Endothelial cell of umbilical vein (primary cell): ENCODE measurements around the gene DPP10. TPM values are rescaled to one million over a fixed set of nuclear protein-coding genes. Genes with fewer than 3 reads are reported as not detected.

Experiments
- BruUV-seq: library from RNA; stranded (reverse); fragments of 400-500 nt; replicated peaks from 2 replicates; lab custom pipeline; 2021; lab: Mats Ljungman, UMichigan
- CTCF ChIA-PET: fragments of 300-600, 350-600 bp; sonication (Branson Sonifier 250); formaldehyde crosslinking; loops from one replicate; lab custom pipeline; 2021; ENCODE audit warnings: antibody characterized with exemption, inconsistent platforms; lab: Charles Lee
- POLR2A ChIA-PET: fragments of 300-600, 350-600 bp; sonication (Branson Sonifier 250); formaldehyde crosslinking; loops from one replicate; lab custom pipeline; 2021; ENCODE audit warnings: antibody characterized with exemption, inconsistent platforms; lab: Charles Lee
- DNase-seq: peaks from one replicate; pipeline ENCODE4 v3.0.0-alpha.2; 2011; ENCODE audit warnings: low read depth, low spot score
- FAIRE-seq: peaks from 2 replicates; lab custom pipeline; 2011; peaks lifted over from hg19 to GRCh38; lab: Jason Lieb, UNC
- H2AFZ ChIP-seq: 2 replicates; pipeline ENCODE4 v1.6.0; 2012; ENCODE audit warnings: low read depth, low read length, control low read depth, inconsistent platforms
- H3K27ac ChIP-seq: 2 replicates; pipeline ENCODE4 v1.5.1; 2011; ENCODE audit warnings: low read depth, mild to moderate bottlenecking, control low read depth, low read length, moderate library complexity; ENCODE audit not compliant: insufficient read depth
- H3K27me3 ChIP-seq, 2 experiments: 2 replicates each; pipeline versions ENCODE4 v1.6.0 to v1.6.1; 2011; ENCODE audit warnings: low read length in 2 of 2, mixed read lengths in 1 of 2; ENCODE audit not compliant: control insufficient read depth in 2 of 2, insufficient read depth in 2 of 2
- H3K36me3 ChIP-seq, 2 experiments: 2 replicates in 1 of 2; 3 replicates in 1 of 2; pipeline ENCODE4 v1.5.1; 2011; ENCODE audit warnings: low read length in 2 of 2, mild to moderate bottlenecking in 1 of 2, moderate library complexity in 1 of 2; ENCODE audit not compliant: control insufficient read depth in 2 of 2, insufficient read depth in 2 of 2; ENCODE audit errors: extremely low read depth in 1 of 2
- H3K4me1 ChIP-seq: 3 replicates; pipeline ENCODE4 v1.5.1; 2011; ENCODE audit warnings: mild to moderate bottlenecking, low read length; ENCODE audit not compliant: control insufficient read depth, insufficient read depth; ENCODE audit errors: extremely low read depth
- H3K4me2 ChIP-seq: 2 replicates; pipeline ENCODE4 v1.6.1; 2011; ENCODE audit warnings: low read length, control low read depth, mixed read lengths; ENCODE audit not compliant: insufficient read depth
- H3K4me3 ChIP-seq, 3 experiments: fragments of 200-600 bp in 1 of 3; sonication (generic), shearing (Covaris generic) in 1 of 3; replicated peaks in 1 of 3; 2 replicates each; pipeline ENCODE4 v1.5.1; 2011 to 2016; ENCODE audit warnings: control low read depth in 3 of 3, low read length in 3 of 3, mild to moderate bottlenecking in 2 of 3, inconsistent platforms in 1 of 3, low read depth in 1 of 3, moderate library complexity in 1 of 3; ENCODE audit not compliant: insufficient read depth in 1 of 3
- H3K79me2 ChIP-seq: 2 replicates; pipeline ENCODE4 v1.6.0; 2012; ENCODE audit warnings: low read length, inconsistent platforms; ENCODE audit not compliant: control insufficient read depth, insufficient read depth
- H3K9ac ChIP-seq: replicated peaks from 2 replicates; pipeline ENCODE3; 2011; ENCODE audit warnings: low read length, control low read depth; ENCODE audit not compliant: insufficient read depth; ENCODE audit errors: extremely low read depth
- H3K9me1 ChIP-seq: replicated peaks from 3 replicates; pipeline ENCODE4 v1.6.0; 2011; ENCODE audit warnings: mild to moderate bottlenecking, low read length; ENCODE audit not compliant: control insufficient read depth, insufficient read depth; ENCODE audit errors: extremely low read depth
- H3K9me3 ChIP-seq: replicated peaks from 2 replicates; pipeline ENCODE4 v1.5.1; 2012; ENCODE audit warnings: low read length, inconsistent platforms; ENCODE audit not compliant: control insufficient read depth, insufficient read depth
- H4K20me1 ChIP-seq: replicated peaks from 2 replicates; pipeline ENCODE3; 2011; ENCODE audit warnings: mild to moderate bottlenecking, low read length; ENCODE audit not compliant: control insufficient read depth, insufficient read depth; ENCODE audit errors: extremely low read depth
- CTCF ChIP-seq, 2 donors: IDR thresholded peaks; 1 replicate in 1 of 2; 2 replicates in 1 of 2; pipeline ENCODE4 v1.5.1; 2011; ENCODE audit warnings: low read length in 2 of 2, mild to moderate bottlenecking in 2 of 2, moderate library complexity in 2 of 2, control low read depth in 1 of 2, inconsistent platforms in 1 of 2, low read depth in 1 of 2; ENCODE audit not compliant: insufficient read depth in 1 of 2; ENCODE audit errors: extremely low read depth in 1 of 2
- EZH2 ChIP-seq: IDR thresholded peaks from 2 replicates; pipeline ENCODE4 v1.6.1; 2012; ENCODE audit warnings: borderline replicate concordance, low read depth, mild to moderate bottlenecking, moderate library complexity, low read length, inconsistent platforms; ENCODE audit not compliant: severe bottlenecking
- FOS ChIP-seq: IDR thresholded peaks from 2 replicates; pipeline ENCODE4 v1.6.1; 2011; ENCODE audit warnings: mild to moderate bottlenecking, low read length, moderate library complexity, borderline replicate concordance; ENCODE audit not compliant: insufficient read depth
- GATA2 ChIP-seq: IDR thresholded peaks from 2 replicates; pipeline ENCODE4 v1.7.0; 2011; ENCODE audit warnings: low read depth, mild to moderate bottlenecking, moderate library complexity, mixed read lengths, low read length; ENCODE audit not compliant: insufficient read length, insufficient read depth
- JUN ChIP-seq: IDR thresholded peaks from 2 replicates; pipeline ENCODE4 v1.6.1; 2011; ENCODE audit warnings: borderline replicate concordance, low read depth; ENCODE audit not compliant: insufficient read length, insufficient read depth
- MAX ChIP-seq: IDR thresholded peaks from 2 replicates; pipeline ENCODE4 v1.6.1; 2011; ENCODE audit not compliant: insufficient read depth, insufficient read length
- MYC ChIP-seq: IDR thresholded peaks from one replicate; pipeline ENCODE4 v1.6.1; 2011; ENCODE audit warnings: mild to moderate bottlenecking, low read depth, low read length
- POLR2A ChIP-seq: IDR thresholded peaks from 2 replicates; pipeline ENCODE4 v1.6.1; 2012; ENCODE audit warnings: low read depth, mild to moderate bottlenecking, control low read depth, low read length
- POLR2AphosphoS5 ChIP-seq: IDR thresholded peaks from 2 replicates; pipeline ENCODE4 v1.6.1; 2012; ENCODE audit warnings: low read depth, mild to moderate bottlenecking, control low read depth, low read length, moderate library complexity; ENCODE audit not compliant: insufficient read depth
- dilution Hi-C: fragments of 300-500 bp; cut with MboI; formaldehyde crosslinking; loops from one replicate; pipeline ENCODE4 v1.15.0; 2019; ENCODE audit warnings: low sequenced_read_pairs; ENCODE audit not compliant: extremely low pct_ligation_motif_present
- intact Hi-C: fragments of 100-400 bp; cut with micrococcal nuclease; formaldehyde crosslinking; loops from one replicate; pipeline ENCODE4 v1.10.0; 2022
- polyA plus RNA-seq, 4 experiments: library from polyadenylated mRNA; depleted of rRNA in 3 of 4; stranded (reverse) in 3 of 4; unstranded in 1 of 4; fragments of >200 nt; gene quantifications; 2 replicates each; pipeline versions ENCODE4 v1.2.1 to v1.2.3, GENCODE V29; 2011 to 2012; ENCODE audit warnings: missing spikeins in 1 of 4
- total RNA-seq: library from RNA; stranded (reverse); gene quantifications from 2 replicates; pipeline ENCODE4 v1.2.3, GENCODE V29; 2021

Gene DPP10
- total and polyA plus RNA-seq, 2 donors (not counting 3 experiments of a cell fraction or from before 2014, with no cell fraction given): not detected

GRCh38 chr2:114688241-114688640, 245.8 kb downstream of the DPP10 start:
- intact Hi-C loops (no loop called here), dilution Hi-C loops (no loop called here)
- TF ChIP-seq CTCF (IDR thresholded peaks at IDR 0.05; ENCODE audit: extremely low read depth in 1 of 2, insufficient read depth in 1 of 2, low read depth in 1 of 2, low read length in 2 of 2) (no peak), POLR2A (no peak), GATA2 (no peak), MYC (no peak), JUN (no peak), POLR2AphosphoS5 (no peak), EZH2 (no peak), FOS (no peak), MAX (no peak)
- DNase-seq (no peak), FAIRE-seq (no peak)
- H3K36me3 ChIP-seq: no peaks in the 10 kb centered on the region
- POLR2A ChIA-PET: no interaction called here
- no peak overlapping the region for H3K4me2 ChIP-seq
- H2AFZ ChIP-seq: no peak overlapping the region
- H3K9me3 ChIP-seq: peaks cover 3% of the 10 kb centered on the region
- H3K27me3 ChIP-seq: no peaks in the 10 kb centered on the region
- no peak overlapping the region for H3K9ac ChIP-seq
- H3K9me1 ChIP-seq: no peaks in the 10 kb centered on the region
- no peak overlapping the region for H3K4me3 ChIP-seq
- H4K20me1 ChIP-seq: no peaks in the 10 kb centered on the region
- no peak overlapping the region for H3K27ac ChIP-seq
- no peaks in the 10 kb centered on the region for H3K4me1 ChIP-seq
- no TSS peak for BruUV-seq
- no peaks in the 10 kb centered on the region for H3K79me2 ChIP-seq
- CTCF ChIA-PET: no interaction called here
